Measurements from ENCODE around the gene KASH5.

DNA sequence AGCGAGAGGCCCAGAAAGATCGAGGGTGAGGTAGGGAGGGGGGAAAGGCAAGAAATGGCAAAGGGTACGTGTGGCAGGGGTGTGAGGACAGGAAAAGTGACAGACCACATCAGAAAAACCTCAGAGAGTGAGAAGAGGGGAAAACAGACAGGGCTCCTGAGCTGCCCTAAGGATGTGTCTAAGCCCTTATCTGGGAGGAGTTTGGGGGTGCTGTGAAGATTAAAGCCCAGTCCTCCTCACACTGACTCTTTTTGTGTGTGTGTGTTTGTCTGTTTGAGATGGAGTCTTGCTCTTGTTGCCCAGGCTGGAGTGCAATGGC, 35.9 kb downstream of the KASH5 start:
- TF ChIP-seq, protein P1, sequence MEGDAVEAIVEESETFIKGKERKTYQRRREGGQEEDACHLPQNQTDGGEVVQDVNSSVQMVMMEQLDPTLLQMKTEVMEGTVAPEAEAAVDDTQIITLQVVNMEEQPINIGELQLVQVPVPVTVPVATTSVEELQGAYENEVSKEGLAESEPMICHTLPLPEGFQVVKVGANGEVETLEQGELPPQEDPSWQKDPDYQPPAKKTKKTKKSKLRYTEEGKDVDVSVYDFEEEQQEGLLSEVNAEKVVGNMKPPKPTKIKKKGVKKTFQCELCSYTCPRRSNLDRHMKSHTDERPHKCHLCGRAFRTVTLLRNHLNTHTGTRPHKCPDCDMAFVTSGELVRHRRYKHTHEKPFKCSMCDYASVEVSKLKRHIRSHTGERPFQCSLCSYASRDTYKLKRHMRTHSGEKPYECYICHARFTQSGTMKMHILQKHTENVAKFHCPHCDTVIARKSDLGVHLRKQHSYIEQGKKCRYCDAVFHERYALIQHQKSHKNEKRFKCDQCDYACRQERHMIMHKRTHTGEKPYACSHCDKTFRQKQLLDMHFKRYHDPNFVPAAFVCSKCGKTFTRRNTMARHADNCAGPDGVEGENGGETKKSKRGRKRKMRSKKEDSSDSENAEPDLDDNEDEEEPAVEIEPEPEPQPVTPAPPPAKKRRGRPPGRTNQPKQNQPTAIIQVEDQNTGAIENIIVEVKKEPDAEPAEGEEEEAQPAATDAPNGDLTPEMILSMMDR (IDR thresholded peaks at IDR 0.05; ENCODE audit: insufficient read depth, low read length): no peak
- TF ChIP-seq, protein P2, sequence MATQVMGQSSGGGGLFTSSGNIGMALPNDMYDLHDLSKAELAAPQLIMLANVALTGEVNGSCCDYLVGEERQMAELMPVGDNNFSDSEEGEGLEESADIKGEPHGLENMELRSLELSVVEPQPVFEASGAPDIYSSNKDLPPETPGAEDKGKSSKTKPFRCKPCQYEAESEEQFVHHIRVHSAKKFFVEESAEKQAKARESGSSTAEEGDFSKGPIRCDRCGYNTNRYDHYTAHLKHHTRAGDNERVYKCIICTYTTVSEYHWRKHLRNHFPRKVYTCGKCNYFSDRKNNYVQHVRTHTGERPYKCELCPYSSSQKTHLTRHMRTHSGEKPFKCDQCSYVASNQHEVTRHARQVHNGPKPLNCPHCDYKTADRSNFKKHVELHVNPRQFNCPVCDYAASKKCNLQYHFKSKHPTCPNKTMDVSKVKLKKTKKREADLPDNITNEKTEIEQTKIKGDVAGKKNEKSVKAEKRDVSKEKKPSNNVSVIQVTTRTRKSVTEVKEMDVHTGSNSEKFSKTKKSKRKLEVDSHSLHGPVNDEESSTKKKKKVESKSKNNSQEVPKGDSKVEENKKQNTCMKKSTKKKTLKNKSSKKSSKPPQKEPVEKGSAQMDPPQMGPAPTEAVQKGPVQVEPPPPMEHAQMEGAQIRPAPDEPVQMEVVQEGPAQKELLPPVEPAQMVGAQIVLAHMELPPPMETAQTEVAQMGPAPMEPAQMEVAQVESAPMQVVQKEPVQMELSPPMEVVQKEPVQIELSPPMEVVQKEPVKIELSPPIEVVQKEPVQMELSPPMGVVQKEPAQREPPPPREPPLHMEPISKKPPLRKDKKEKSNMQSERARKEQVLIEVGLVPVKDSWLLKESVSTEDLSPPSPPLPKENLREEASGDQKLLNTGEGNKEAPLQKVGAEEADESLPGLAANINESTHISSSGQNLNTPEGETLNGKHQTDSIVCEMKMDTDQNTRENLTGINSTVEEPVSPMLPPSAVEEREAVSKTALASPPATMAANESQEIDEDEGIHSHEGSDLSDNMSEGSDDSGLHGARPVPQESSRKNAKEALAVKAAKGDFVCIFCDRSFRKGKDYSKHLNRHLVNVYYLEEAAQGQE (IDR thresholded peaks at IDR 0.05; ENCODE audit: insufficient replicate concordance, low read depth): no peak
- TF ChIP-seq POLR2AphosphoS5 (IDR thresholded peaks at IDR 0.05; ENCODE audit: low read depth): no peak
